Smooth muscle cell of the coronary artery (primary cell): ENCODE results near the gene LGALS7B. TPM values are rescaled to one million over a fixed set of nuclear protein-coding genes. Genes with fewer than 3 reads are reported as not detected.

Experiments used
- total RNA-seq: library from RNA; depleted of rRNA; stranded (reverse); fragments of >200 nt; gene quantifications from 2 replicates; pipeline ENCODE4 v1.2.3, GENCODE V29; 2014; ENCODE audit warnings: low replicate concordance

The LGALS7B gene
- not detected in 2 replicates for total RNA-seq

DNA sequence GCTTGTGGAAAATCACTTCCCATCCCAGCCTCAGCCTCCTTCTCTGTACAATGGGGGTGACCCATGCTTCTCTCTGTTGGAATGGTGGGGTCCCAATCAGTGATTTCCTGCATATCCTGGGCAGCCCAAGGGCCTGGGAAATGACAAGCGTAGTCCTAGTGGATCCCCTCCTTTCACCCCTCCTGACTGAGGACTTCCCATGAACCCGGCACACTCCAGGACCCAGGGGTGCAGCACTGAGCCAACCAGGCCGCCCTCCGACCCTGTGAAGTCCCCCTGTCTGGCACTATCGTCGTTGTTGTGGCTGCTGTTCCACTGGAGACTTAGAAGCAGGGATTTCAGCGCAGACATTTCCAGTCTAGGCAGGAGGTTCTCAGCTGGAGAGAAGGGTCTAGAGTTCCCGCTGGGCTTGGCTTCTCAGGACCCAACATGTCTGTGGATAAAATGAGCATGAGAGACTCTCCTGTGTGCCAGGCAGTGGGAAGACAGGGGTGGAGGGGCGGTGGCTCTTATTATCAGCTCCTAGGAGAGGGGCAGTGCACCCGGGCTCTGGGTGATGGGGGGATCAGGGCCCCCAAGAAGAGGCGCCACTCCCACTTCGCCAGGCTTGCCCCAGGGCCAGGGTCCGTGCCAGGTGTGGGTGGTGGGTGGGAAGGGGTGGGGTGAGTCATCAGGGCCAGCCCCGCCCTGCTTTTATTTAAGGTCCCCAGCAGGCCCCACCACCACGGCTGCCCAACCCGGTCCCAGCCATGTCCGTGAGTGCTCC is at the start of gene LGALS7B:
LGALS7B (plus strand) TSS at position 723 of the 766 bp plus-strand sequence; CDS start at position 750, 27 bp downstream.

DNA sequence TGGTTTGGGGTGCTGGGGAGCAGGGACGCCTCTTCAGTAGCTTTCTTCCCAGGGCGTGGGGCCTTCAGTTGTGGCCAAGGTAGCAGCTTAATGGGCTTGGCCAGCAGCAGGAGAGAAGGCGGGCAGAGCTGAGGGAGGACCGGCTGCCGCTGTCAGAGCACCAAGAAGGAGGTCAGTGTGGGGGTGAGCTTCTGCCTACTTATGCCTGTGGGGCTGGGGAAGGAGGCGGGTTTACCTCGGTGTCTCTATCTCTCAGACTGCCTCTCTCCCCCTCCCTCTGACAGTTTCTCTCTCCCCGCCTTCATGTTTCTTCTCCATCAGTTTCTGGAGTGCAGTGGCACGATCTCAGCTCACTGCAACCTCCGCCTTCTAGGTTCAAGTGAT is 44.7 kb upstream of the LGALS7B start, which contains the start of gene CAPN12:
CAPN12 (minus strand) TSS at position 177 of the 384 bp plus-strand sequence. CDS start 309 bp downstream, outside the sequence.

DNA sequence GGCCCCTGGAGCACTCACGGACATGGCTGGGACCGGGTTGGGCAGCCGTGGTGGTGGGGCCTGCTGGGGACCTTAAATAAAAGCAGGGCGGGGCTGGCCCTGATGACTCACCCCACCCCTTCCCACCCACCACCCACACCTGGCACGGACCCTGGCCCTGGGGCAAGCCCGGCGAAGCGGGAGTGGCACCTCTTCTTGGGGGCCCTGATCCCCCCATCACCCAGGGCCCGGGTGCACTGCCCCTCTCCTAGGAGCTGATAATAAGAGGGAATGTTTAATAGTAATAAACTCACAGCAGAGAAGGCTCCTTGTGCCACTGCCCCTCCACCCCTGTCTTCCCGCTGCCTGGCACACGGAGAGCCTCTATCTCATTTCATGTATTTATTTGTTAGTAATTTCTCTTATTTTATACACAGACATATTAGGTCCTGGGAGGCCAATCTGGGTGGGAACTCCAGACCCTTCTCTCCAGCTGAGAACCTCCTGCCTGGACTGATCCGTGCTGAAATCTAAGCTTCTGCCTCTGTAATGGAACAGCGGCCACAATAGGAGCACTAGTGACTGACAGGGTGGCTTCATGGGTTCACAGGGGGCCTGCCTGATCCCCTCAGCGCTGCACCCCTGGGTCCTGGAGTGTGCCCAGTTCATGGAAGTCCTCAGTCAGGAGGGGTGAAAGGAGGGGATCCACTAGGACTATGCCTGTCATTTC is 15.4 kb upstream of the LGALS7B start, which contains the start of gene LGALS7:
LGALS7 (minus strand) TSS at position 49 of the 709 bp plus-strand sequence; CDS start at position 24, 25 bp downstream.

DNA sequence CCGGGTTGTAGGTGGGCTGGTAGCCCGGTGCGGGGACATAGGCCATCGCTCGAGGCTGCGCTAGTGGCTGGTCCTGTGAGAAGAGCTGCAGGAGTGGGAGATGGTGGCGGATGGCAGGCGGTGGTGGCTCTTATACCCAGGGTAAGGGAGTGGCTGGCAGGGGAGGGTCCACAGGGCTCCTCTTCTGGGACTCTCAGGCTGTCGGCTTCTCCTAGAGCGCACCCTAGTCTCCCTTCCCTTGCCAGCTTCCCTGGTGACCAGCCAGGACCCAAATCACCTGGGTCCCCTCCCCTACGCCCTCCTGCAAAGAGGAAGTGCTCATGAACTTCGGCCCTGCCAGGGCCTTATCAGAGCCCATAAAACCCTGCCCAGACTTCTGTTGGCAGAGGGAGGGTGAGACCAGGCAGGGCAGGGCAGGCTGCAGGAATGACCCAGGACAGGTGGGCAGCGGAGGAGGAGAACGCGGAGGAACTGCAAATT is 23.9 kb downstream of the LGALS7B start, which contains the start of gene LGALS4:
LGALS4 (minus strand) TSS at position 105 of the 480 bp plus-strand sequence; CDS start at position 46, 59 bp downstream.

Other genes with a start within 250 kb of the LGALS7B start
- gene MAP4K1, start 171.2 kb upstream of the LGALS7B start, total RNA-seq, result 0.08 TPM in 1 of 2 replicates, not detected in the other
- 371 and 380 TPM in 2 replicates for gene EIF3K, start 170.0 kb upstream of the LGALS7B start, total RNA-seq
- 123 and 323 TPM in 2 replicates for gene ACTN4, start 141.6 kb upstream of the LGALS7B start, total RNA-seq
- gene CAPN12, start 44.7 kb upstream of the LGALS7B start, total RNA-seq, result 0.08 TPM in 1 of 2 replicates, not detected in the other
- not detected in 2 replicates for gene LGALS7, start 15.7 kb upstream of the LGALS7B start, total RNA-seq
- not detected in 2 replicates for gene LGALS4, start 23.7 kb downstream of the LGALS7B start, total RNA-seq
- 21.9 and 28.3 TPM in 2 replicates for gene ECH1, start 42.6 kb downstream of the LGALS7B start, total RNA-seq
- 123 and 220 TPM in 2 replicates for gene HNRNPL, start 60.8 kb downstream of the LGALS7B start, total RNA-seq
- gene RINL, start 89.1 kb downstream of the LGALS7B start, total RNA-seq, result 1.5 and 1.9 TPM in 2 replicates
- gene SIRT2, start 110.4 kb downstream of the LGALS7B start, total RNA-seq, result 51.7 and 63.7 TPM in 2 replicates
- 5.1 and 13.4 TPM in 2 replicates for gene NFKBIB, start 110.8 kb downstream of the LGALS7B start, total RNA-seq
- gene CCER2, start 123.0 kb downstream of the LGALS7B start, total RNA-seq, result 0.35 TPM in 1 of 2 replicates, not detected in the other
- 9.1 and 11.0 TPM in 2 replicates for gene SARS2, start 141.6 kb downstream of the LGALS7B start, total RNA-seq
- 20.0 and 42.7 TPM in 2 replicates for gene MRPS12, start 141.7 kb downstream of the LGALS7B start, total RNA-seq
- 13.2 and 17.9 TPM in 2 replicates for gene FBXO17, start 186.5 kb downstream of the LGALS7B start, total RNA-seq
- gene FBXO27, start 243.3 kb downstream of the LGALS7B start, total RNA-seq, result 1.8 and 2.0 TPM in 2 replicates